SKM-1 treated with dmso at 0.1 percent for 144 hours (cell line): ENCODE measurements around the gene CRABP2.
A peak's percentile ranks its signal among the peaks of the same experiment; 100 is the strongest.

Experiments
- DNase-seq: peaks from one replicate; lab custom pipeline; 2025; ENCODE audit not compliant: unreplicated experiment; lab: John Stamatoyannopoulos, UW

The CRABP2 gene

DNA sequence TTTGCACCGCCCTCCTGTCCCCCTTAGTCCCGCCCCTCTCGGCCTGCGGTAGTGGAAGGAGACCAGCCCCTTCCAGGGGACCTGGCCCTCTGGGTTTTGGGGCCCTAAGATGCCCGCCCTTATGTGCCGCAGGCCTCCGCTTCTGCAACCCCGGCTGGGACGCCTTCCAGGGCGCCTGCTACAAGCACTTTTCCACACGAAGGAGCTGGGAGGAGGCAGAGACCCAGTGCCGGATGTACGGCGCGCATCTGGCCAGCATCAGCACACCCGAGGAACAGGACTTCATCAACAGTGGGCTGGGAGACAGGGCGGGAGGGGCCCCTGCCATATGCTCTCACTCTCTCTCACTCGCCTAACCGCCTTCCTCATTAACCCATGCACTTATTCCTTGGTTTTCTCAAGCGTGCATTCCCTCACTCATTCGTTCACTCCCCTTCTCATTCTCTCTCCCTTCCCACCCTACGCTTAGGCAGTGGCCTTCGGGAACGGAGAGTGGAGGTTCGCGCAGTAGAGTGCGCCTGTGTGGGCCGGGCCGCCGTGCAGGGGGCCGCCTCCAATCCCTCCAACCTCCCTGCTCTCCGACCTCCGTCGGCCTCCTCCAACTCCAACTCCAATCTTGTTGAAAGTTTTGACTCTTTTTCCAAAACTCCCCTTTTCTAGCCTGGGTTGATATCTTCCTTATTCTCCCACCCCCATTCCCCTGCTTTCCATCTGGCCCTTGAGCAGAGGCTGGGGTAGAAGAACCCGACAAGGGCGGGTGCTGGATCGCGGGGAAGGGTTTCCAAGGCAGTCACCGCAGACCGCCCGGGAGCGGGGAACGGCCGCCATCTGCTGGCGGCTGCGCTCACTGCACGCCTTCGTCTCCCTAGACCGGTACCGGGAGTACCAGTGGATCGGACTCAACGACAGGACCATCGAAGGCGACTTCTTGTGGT, 48.3 kb downstream of the CRABP2 start:
- peak; percentile 53 for DNase-seq

DNA sequence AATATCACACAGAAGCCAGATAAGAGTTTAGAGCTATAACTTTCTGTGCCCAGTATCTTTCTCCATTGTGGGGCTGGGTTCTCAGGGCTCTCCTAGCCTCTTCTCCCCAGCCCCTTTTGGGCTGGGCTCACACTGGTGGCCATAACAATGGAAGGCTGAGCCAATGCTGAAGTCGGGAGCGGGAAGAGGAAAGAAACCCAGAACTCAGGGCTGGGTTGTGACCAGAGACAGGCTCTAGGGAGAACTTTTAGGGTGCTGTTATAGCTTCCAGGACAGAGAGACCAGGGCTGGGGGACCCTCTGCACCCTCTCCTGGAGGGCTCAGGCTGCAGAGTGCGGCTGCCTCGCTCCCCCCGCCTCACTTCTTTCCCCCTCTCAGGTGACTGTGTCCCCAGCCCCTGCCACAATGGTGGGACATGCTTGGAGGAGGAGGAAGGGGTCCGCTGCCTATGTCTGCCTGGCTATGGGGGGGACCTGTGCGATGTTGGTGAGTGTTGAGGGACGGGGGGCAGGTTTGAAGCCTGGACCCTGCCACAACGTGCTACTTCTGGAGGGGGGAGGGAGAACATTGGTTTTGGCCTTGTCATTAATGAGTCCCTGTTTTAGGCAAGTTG, 49.4 kb downstream of the CRABP2 start:
- DNase-seq, result no peak

DNA sequence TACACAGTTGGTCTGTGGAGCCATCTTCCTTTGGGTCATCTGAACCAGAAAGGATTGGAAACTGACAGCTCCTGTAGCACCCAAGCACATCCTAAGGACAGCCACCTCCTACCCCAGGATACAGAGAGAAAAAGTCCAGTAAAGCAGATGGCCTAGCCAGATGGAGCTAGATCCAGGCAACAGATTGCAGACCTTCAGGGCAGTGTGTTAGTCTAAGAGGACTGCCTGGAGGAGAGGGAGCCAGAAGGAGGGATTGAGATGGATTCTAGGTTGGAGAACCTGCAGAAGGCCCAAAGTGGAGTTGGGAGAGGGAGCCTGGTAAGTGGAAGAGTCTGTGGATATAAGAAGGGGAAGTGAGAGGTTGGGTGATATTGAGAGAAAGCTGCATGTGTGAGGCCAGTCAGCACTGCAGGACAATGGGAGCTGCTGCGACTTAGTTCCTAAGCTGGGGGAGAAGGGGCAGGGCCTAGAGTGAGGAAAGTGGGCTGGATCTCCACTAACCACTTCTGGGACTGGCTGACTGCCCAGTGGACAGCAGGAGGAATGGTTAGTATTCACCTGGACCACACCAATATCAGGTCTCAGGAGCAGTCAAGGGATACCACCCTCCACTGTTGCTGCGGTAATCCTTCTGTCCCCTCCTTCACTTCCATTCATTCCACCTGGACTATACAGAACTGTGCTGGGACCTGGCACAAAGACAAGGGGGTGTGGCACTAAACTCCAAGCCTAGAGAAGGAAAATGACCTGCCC, 50.1 kb downstream of the CRABP2 start:
- no peak for DNase-seq

DNA sequence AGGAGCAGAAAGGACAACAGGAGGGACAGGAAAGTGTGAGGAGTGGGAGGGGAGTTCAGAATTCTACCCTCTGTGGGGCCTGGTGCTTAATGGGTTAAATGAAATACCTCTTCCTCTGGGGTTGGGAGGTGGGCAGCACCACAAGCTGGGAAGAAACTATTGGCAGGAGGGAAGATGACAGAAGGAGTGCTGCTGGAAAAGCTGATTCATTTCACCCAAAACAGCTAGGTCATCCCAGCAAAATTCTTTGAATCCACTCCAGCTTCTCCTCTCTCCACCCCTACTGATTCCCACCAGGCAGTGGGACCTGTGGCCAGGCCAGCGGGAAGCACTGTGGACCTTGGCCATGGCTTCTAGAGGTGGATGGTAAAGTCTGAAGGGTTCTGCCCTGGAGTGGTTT, 50.7 kb downstream of the CRABP2 start:
- no peak for DNase-seq

DNA sequence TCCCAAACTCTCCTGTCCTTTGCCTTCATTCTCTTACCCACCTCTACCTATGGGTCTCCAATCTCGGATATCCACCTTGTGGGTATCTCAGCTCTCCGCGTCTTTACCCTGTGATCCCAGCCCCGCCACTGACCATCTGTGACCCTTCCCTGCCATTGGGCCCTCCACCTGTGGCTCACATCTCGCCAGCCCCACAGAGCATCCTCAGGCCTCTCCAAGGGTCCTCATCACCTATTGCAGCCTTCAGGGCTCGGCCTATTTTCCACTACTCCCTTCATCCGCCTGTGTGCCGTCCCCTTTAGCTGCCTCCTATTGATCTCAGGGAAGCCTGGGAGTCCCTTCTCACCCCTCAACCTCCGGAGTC, 52.4 kb downstream of the CRABP2 start:
- no peak for DNase-seq

DNA sequence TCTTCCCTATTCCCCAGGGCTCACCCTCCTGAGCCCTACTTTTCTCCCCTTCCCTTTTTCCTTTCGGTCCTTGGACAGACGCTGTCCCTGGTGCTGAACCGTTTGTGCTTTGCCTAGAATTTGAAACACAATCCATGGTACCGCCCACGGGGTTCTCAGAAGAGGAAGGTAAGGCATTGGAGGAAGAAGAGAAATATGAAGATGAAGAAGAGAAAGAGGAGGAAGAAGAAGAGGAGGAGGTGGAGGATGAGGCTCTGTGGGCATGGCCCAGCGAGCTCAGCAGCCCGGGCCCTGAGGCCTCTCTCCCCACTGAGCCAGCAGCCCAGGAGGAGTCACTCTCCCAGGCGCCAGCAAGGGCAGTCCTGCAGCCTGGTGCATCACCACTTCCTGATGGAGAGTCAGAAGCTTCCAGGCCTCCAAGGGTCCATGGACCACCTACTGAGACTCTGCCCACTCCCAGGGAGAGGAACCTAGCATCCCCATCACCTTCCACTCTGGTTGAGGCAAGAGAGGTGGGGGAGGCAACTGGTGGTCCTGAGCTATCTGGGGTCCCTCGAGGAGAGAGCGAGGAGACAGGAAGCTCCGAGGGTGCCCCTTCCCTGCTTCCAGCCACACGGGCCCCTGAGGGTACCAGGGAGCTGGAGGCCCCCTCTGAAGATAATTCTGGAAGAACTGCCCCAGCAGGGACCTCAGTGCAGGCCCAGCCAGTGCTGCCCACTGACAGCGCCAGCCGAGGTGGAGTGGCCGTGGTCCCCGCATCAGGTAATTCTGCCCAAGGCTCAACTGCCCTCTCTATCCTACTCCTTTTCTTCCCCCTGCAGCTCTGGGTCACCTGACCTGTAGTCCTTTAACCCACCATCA, 53.0 kb downstream of the CRABP2 start:
- no peak for DNase-seq
